Lung (tissue), 12 donors: Measurements from ENCODE around the gene CPSF4L. TPM values are rescaled to one million over a fixed set of nuclear protein-coding genes. Genes with fewer than 3 reads are reported as not detected.

Experiments
- ATAC-seq: fragments of 200-7000 bp; cut with Tn5 transposase; one replicate; pipeline ENCODE4 v1.9.1; 2020; ENCODE audit warnings: moderate number of reproducible peaks; ENCODE audit not compliant: insufficient read depth, low FRiP score
- DNase-seq, 3 donors: peaks; one replicate each; pipeline ENCODE4 v3.0.0-alpha.2; 2013 to 2017
- H3K27ac ChIP-seq, 2 donors: one replicate each; pipeline ENCODE4 v1.5.1; 2013; ENCODE audit warnings: mild to moderate bottlenecking in 2 of 2, moderate library complexity in 2 of 2, control low read depth in 1 of 2, inconsistent platforms in 1 of 2, low read depth in 1 of 2, low read length in 1 of 2
- H3K27me3 ChIP-seq, 3 donors: one replicate each; pipeline ENCODE4 v1.5.1; 2013; ENCODE audit warnings: low read length in 2 of 3; ENCODE audit not compliant: control insufficient read depth in 3 of 3, insufficient read depth in 3 of 3
- H3K36me3 ChIP-seq, 4 donors: one replicate each; pipeline ENCODE4 v1.5.1; 2013; ENCODE audit warnings: low read length in 4 of 4, mild to moderate bottlenecking in 1 of 4, moderate library complexity in 1 of 4; ENCODE audit not compliant: control insufficient read depth in 4 of 4, insufficient read depth in 4 of 4
- H3K4me1 ChIP-seq, 5 donors: one replicate each; pipeline ENCODE4 v1.5.1; 2013; ENCODE audit warnings: low read length in 5 of 5, mild to moderate bottlenecking in 2 of 5, moderate library complexity in 1 of 5; ENCODE audit not compliant: control insufficient read depth in 5 of 5, insufficient read depth in 5 of 5
- H3K4me3 ChIP-seq: one replicate; pipeline ENCODE4 v1.5.1; 2013; ENCODE audit warnings: mild to moderate bottlenecking, control low read depth, moderate library complexity
- H3K9ac ChIP-seq, 2 donors: one replicate each; pipeline ENCODE4 v1.5.1; 2013; ENCODE audit warnings: low read length in 2 of 2, control low read depth in 1 of 2; ENCODE audit not compliant: insufficient read depth in 1 of 2
- H3K9me3 ChIP-seq, 4 donors: one replicate each; pipeline ENCODE4 v1.5.1; 2013; ENCODE audit warnings: low read length in 3 of 4, mild to moderate bottlenecking in 1 of 4, moderate library complexity in 1 of 4; ENCODE audit not compliant: control insufficient read depth in 4 of 4, insufficient read depth in 3 of 4
- CTCF ChIP-seq: IDR thresholded peaks from 2 replicates; pipeline ENCODE4 v1.5.1; 2012; ENCODE audit warnings: mild to moderate bottlenecking; ENCODE audit errors: control extremely low read depth, extremely low read depth
- WGBS, 2 donors: extraction: QIAGEN DNeasy Blood & Tissue Kit; methylation state at CpG; one replicate each; pipeline ENCODE4 v1.1.7; 2013; 5-methylcytosine and 5-hydroxymethylcytosine counted together
- polyA plus RNA-seq, 2 donors: library from polyadenylated mRNA; stranded (reverse); fragments of 200-250 nt; gene quantifications; one replicate each; pipeline ENCODE4 v1.2.1, GENCODE V29; 2013
- total RNA-seq, 2 donors: library from RNA; depleted of rRNA in 1 of 2; stranded (reverse); fragments of >200 nt in 1 of 2; gene quantifications; one replicate each; pipeline ENCODE4 v1.2.1, GENCODE V29; 2014 to 2021
- donor health status: control.
- donor health status: control.
- donor health status: Bipolar disorder and iron deficiency.
- donor health status: healthy.
- donor health status: DM: yes; HTN: yes; CAD: no.

Gene CPSF4L
- total and polyA plus RNA-seq, 4 donors: not detected

- Histone ChIP-seq H3K4me1 (peaks cover 8 to 41% (median 27%) of the 10 kb centered on the region in 5 donors), H3K36me3 (peaks cover 7 to 39% (median 26%) of the 10 kb centered on the region in 4 donors), H3K9ac (no peak overlapping the region), H3K27ac (no peak overlapping the region), H3K4me3 (no peak overlapping the region), H3K27me3 (no peaks in the 10 kb centered on the region), H3K9me3 (no peaks in the 10 kb centered on the region)
- DNase-seq (no peak), ATAC-seq (no peak)
- 81 to 86% methylated on average over 12 to 15 of the region's 15 CpGs for WGBS, 2 donors
- no peak for TF ChIP-seq CTCF
Measured at GRCh38 chr17:73285603-73285908, 23.9 kb upstream of the CPSF4L start.

- Histone ChIP-seq H3K9ac (no peak overlapping the region), H3K4me1 (peaks cover 8 to 38% (median 24%) of the 10 kb centered on the region in 5 donors), H3K36me3 (peaks cover 7 to 42% (median 27%) of the 10 kb centered on the region in 4 donors), H3K27ac (no peak overlapping the region), H3K4me3 (no peak overlapping the region), H3K9me3 (no peaks in the 10 kb centered on the region), H3K27me3 (no peaks in the 10 kb centered on the region)
- DNase-seq (no peak), ATAC-seq (no peak)
- 82 to 95% methylated on average over 19 to 20 of the region's 20 CpGs for WGBS, 2 donors
- TF ChIP-seq CTCF: no peak
Measured at GRCh38 chr17:73284906-73285602, 23.4 kb upstream of the CPSF4L start.

- Histone ChIP-seq H3K4me3 (no peak overlapping the region), H3K9ac (no peak overlapping the region), H3K27me3 (no peaks in the 10 kb centered on the region), H3K27ac (no peak overlapping the region), H3K9me3 (no peaks in the 10 kb centered on the region), H3K4me1 (peaks cover 6 to 33% (median 19%) of the 10 kb centered on the region in 5 donors), H3K36me3 (peaks cover 7 to 49% (median 29%) of the 10 kb centered on the region in 4 donors)
- 82% methylated on average over 8 of the region's 8 CpGs for WGBS, 2 donors
- TF ChIP-seq CTCF: no peak
- DNase-seq (no peak), ATAC-seq (no peak)
Measured at GRCh38 chr17:73284354-73284753, 22.7 kb upstream of the CPSF4L start.
